ENCODE data around the gene LIME1.

LIME1 gene

GRCh38 chr20:63702036-63702665 is 34.3 kb upstream of the LIME1 start:
- DNase-seq (ENCODE audit: insufficient read length, low spot score) (peak; percentile 4), FAIRE-seq (no peak)
- TF ChIP-seq PAX5 (IDR thresholded peaks at IDR 0.05; ENCODE audit: insufficient read depth, low read length, severe bottlenecking) (no peak), TAF1 (IDR thresholded peaks at IDR 0.05; ENCODE audit: low read depth, low read length) (no peak), SPI1 (IDR thresholded peaks at IDR 0.05; ENCODE audit: low read depth, low read length) (no peak), POLR2A (IDR thresholded peaks at IDR 0.05; ENCODE audit: low read depth, low read length) (no peak), POLR2AphosphoS5 (IDR thresholded peaks at IDR 0.05; ENCODE audit: low read depth, low read length) (no peak), POU2F2 (IDR thresholded peaks at IDR 0.05; ENCODE audit: low read depth, low read length) (no peak)

DNA sequence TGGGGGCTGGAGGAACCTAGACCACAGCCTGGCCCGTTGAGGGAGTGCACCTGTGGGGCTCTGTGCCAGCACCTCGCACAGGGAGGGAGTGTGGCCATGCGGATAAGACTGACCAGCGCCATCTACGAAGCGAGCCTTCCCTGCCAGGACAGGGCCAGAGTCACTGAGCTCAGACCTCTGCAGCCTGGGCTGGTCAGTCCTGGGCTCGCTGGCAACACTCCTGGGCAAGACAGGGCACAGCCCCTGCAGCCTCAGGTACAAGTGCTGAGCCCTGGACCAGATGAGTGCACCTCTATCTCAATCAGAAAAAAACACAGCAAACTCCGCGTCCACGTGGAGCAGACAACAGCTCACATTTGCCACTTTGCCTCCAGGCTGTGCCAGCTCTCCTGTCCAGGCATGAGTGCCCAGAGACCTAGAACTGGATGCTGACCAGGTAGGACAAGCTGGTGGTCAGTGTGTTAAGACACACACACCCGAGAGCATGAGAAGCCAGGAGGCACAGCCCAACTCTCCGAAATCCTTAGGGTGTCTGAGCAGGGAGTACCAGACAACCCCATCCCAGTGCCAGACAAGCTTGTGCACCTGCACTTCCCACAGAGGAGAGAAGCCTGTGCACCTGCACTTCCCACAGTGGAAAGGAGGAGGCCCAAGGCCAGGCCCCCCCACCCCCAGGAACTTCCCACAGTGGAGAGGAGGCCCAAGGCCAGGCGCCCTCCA is 33.6 kb upstream of the LIME1 start:
- TF ChIP-seq PAX5 (IDR thresholded peaks at IDR 0.05; ENCODE audit: insufficient read depth, low read length, severe bottlenecking) (no peak), POLR2AphosphoS5 (IDR thresholded peaks at IDR 0.05; ENCODE audit: low read depth, low read length) (peak; percentile 42; the same call in 1 of the 2 replicates)
- FAIRE-seq, result no peak
- no peak for DNase-seq (ENCODE audit: insufficient read length, low spot score)

GRCh38 chr20:63703471-63703975 is 32.9 kb upstream of the LIME1 start:
- no peak for DNase-seq (ENCODE audit: insufficient read length, low spot score)
- FAIRE-seq, result no peak
- TF ChIP-seq POU2F2 (IDR thresholded peaks at IDR 0.05; ENCODE audit: low read depth, low read length) (no peak), SPI1 (IDR thresholded peaks at IDR 0.05; ENCODE audit: low read depth, low read length) (no peak), POLR2AphosphoS5 (IDR thresholded peaks at IDR 0.05; ENCODE audit: low read depth, low read length) (no peak; the same call in 1 of the 2 replicates), TAF1 (IDR thresholded peaks at IDR 0.05; ENCODE audit: low read depth, low read length) (no peak), PAX5 (IDR thresholded peaks at IDR 0.05; ENCODE audit: insufficient read depth, low read length, severe bottlenecking) (no peak), POLR2A (IDR thresholded peaks at IDR 0.05; ENCODE audit: low read depth, low read length) (no peak)

DNA sequence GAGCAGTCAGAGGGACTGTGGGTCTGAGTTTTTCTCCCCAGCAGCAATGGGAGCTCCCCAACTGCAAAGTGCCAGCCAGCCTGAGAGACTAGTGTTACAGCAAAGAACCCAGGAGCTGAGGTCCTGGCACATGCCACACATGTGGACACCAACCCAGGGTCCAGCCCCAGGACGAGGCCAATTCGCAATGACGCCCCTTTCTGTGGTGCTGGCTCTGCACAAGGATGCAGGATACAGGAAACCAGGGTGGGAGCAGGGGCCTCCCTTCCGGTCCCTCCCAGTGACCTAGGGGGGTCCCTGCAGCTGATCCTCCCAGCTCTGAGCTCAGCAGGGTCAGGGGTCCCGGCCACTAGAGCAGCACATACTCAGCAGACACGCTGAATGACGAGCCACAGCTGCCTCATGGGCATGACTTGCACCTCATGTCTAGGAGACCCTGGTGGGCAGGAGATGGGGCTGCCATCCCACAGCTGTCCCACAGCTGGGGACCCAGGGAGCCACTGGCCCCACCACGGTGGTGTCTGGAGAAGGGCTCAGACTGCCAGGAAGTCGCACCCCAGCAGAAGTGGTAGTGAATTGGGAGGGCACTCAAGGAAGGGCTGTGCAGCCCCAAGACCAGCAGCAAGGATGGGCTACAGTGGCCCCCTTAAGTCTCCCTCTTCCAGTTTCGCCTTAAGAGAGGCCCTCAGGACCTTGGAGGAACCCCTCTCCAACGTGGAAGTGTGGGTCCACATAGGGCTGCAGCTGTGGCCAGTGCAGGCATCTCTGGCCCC is 32.3 kb upstream of the LIME1 start:
- no peak for TF ChIP-seq PAX5 (IDR thresholded peaks at IDR 0.05; ENCODE audit: insufficient read depth, low read length, severe bottlenecking)
- no peak for TF ChIP-seq POLR2A (IDR thresholded peaks at IDR 0.05; ENCODE audit: low read depth, low read length)
- TF ChIP-seq POU2F2 (IDR thresholded peaks at IDR 0.05; ENCODE audit: low read depth, low read length), result no peak
- no peak for TF ChIP-seq SPI1 (IDR thresholded peaks at IDR 0.05; ENCODE audit: low read depth, low read length)
- TF ChIP-seq TAF1 (IDR thresholded peaks at IDR 0.05; ENCODE audit: low read depth, low read length), result no peak
- no peak for TF ChIP-seq POLR2AphosphoS5 (IDR thresholded peaks at IDR 0.05; ENCODE audit: low read depth, low read length)
- no peak for DNase-seq (ENCODE audit: insufficient read length, low spot score)
- no peak for FAIRE-seq

GRCh38 chr20:63704749-63705117 is 31.7 kb upstream of the LIME1 start:
- no peak for FAIRE-seq
- TF ChIP-seq POLR2A (IDR thresholded peaks at IDR 0.05; ENCODE audit: low read depth, low read length), result no peak
- no peak for TF ChIP-seq POLR2AphosphoS5 (IDR thresholded peaks at IDR 0.05; ENCODE audit: low read depth, low read length)
- no peak for TF ChIP-seq SPI1 (IDR thresholded peaks at IDR 0.05; ENCODE audit: low read depth, low read length)
- no peak for TF ChIP-seq TAF1 (IDR thresholded peaks at IDR 0.05; ENCODE audit: low read depth, low read length)
- TF ChIP-seq POU2F2 (IDR thresholded peaks at IDR 0.05; ENCODE audit: low read depth, low read length), result no peak
- TF ChIP-seq PAX5 (IDR thresholded peaks at IDR 0.05; ENCODE audit: insufficient read depth, low read length, severe bottlenecking), result no peak
- DNase-seq (ENCODE audit: insufficient read length, low spot score), result no peak

GRCh38 chr20:63705232-63706026 is 31.0 kb upstream of the LIME1 start:
- no peak for FAIRE-seq
- no peak for TF ChIP-seq POU2F2 (IDR thresholded peaks at IDR 0.05; ENCODE audit: low read depth, low read length)
- no peak for TF ChIP-seq SPI1 (IDR thresholded peaks at IDR 0.05; ENCODE audit: low read depth, low read length)
- no peak for TF ChIP-seq POLR2AphosphoS5 (IDR thresholded peaks at IDR 0.05; ENCODE audit: low read depth, low read length)
- TF ChIP-seq POLR2A (IDR thresholded peaks at IDR 0.05; ENCODE audit: low read depth, low read length), result no peak
- TF ChIP-seq TAF1 (IDR thresholded peaks at IDR 0.05; ENCODE audit: low read depth, low read length), result no peak
- TF ChIP-seq PAX5 (IDR thresholded peaks at IDR 0.05; ENCODE audit: insufficient read depth, low read length, severe bottlenecking), result no peak
- no peak for DNase-seq (ENCODE audit: insufficient read length, low spot score)

DNA sequence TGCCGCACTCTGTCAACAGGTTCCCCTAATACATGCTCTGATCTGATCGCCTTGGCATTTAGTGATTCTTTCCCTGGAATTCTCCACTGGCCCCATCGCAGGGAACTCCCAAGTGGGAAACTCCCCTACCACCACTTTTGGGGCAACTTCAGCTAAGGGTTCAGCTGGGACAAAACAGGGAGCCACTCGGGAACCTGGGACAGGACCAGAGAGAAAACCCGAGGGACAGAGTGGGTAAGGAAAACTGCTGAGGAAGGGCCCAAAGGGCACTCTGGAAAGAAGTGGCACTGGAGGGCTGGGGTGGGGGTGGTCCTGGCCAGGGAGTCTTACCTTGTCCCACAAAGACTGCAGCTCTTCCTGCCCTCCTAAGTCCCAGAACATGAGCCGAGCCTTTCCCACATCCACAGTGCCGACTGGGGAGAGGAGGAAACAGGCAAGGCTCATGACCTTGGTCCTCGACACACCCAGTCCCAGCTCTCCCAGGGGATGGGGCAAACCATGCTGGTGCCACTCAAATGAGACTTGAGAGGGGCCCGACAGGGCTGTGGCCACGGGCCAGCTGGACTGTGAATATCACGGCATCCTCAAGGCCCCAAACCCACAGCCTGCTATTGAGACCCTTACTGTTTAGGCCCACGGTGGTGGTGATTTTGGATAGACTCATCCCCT is 30.3 kb upstream of the LIME1 start:
- TF ChIP-seq SPI1 (IDR thresholded peaks at IDR 0.05; ENCODE audit: low read depth, low read length) (no peak), POLR2A (IDR thresholded peaks at IDR 0.05; ENCODE audit: low read depth, low read length) (no peak), PAX5 (IDR thresholded peaks at IDR 0.05; ENCODE audit: insufficient read depth, low read length, severe bottlenecking) (no peak), TAF1 (IDR thresholded peaks at IDR 0.05; ENCODE audit: low read depth, low read length) (no peak), POLR2AphosphoS5 (IDR thresholded peaks at IDR 0.05; ENCODE audit: low read depth, low read length) (no peak), POU2F2 (IDR thresholded peaks at IDR 0.05; ENCODE audit: low read depth, low read length) (no peak)
- DNase-seq (ENCODE audit: insufficient read length, low spot score), result no peak
- no peak for FAIRE-seq

- TF ChIP-seq POLR2A (IDR thresholded peaks at IDR 0.05; ENCODE audit: low read depth, low read length), result no peak
- TF ChIP-seq POLR2AphosphoS5 (IDR thresholded peaks at IDR 0.05; ENCODE audit: low read depth, low read length), result no peak
Measured at GRCh38 chr20:63706852-63707557, 29.5 kb upstream of the LIME1 start.

More at GRCh38 chr20:63706852-63707557, 29.5 kb upstream of the LIME1 start:
- peak; percentile 81 for FAIRE-seq
- DNase-seq (ENCODE audit: insufficient read length, low spot score), result peak; percentile 68

Measured in GM12891 (cell line).